Activated CD4-positive, alpha-beta T cell treated with anti-CD3 and anti-CD28 coated beads, Interleukin-2, amount 10 ng/mL, durations not matched to agents 7 days and 5 days (primary cell): ENCODE results near the gene PRDM12. TPM values are rescaled to one million over a fixed set of nuclear protein-coding genes. Genes with fewer than 3 reads are reported as not detected.

ENCODE experiments used
- CTCF ChIA-PET: fragments of 350-600 bp; sonication (Branson Sonifier 250); formaldehyde crosslinking; loops from one replicate; lab custom pipeline; 2021; ENCODE audit warnings: antibody characterized with exemption; lab: Charles Lee
- POLR2A ChIA-PET: fragments of 350-600 bp; sonication (Branson Sonifier 250); formaldehyde crosslinking; loops from one replicate; lab custom pipeline; 2021; ENCODE audit warnings: antibody characterized with exemption; lab: Charles Lee
- DNase-seq: peaks from one replicate; pipeline ENCODE4 v3.0.0-alpha.2; 2020
- H3K27ac Mint-ChIP-seq: one replicate; pipeline ENCODE4 v1.8.0; 2021; ENCODE audit warnings: mild to moderate bottlenecking, moderate library complexity, mixed read lengths
- H3K27me3 Mint-ChIP-seq: one replicate; pipeline ENCODE4 v1.8.0; 2021; ENCODE audit warnings: mixed read lengths
- H3K36me3 Mint-ChIP-seq: one replicate; pipeline ENCODE4 v1.8.0; 2021; ENCODE audit warnings: low read depth, mixed read lengths
- H3K4me1 Mint-ChIP-seq: one replicate; pipeline ENCODE4 v1.8.0; 2021; ENCODE audit warnings: mixed read lengths
- H3K4me3 Mint-ChIP-seq: one replicate; pipeline ENCODE4 v1.8.0; 2021; ENCODE audit warnings: mild to moderate bottlenecking, moderate library complexity, mixed read lengths
- H3K9me3 Mint-ChIP-seq: one replicate; pipeline ENCODE4 v1.8.0; 2021; ENCODE audit warnings: mixed read lengths
- total RNA-seq, 2 experiments: library from RNA; stranded (reverse); gene quantifications; one replicate each; pipeline ENCODE4 v1.2.3, GENCODE V29; 2021

PRDM12 gene
- total RNA-seq, 2 experiments from 2014 or later, result not detected

DNA sequence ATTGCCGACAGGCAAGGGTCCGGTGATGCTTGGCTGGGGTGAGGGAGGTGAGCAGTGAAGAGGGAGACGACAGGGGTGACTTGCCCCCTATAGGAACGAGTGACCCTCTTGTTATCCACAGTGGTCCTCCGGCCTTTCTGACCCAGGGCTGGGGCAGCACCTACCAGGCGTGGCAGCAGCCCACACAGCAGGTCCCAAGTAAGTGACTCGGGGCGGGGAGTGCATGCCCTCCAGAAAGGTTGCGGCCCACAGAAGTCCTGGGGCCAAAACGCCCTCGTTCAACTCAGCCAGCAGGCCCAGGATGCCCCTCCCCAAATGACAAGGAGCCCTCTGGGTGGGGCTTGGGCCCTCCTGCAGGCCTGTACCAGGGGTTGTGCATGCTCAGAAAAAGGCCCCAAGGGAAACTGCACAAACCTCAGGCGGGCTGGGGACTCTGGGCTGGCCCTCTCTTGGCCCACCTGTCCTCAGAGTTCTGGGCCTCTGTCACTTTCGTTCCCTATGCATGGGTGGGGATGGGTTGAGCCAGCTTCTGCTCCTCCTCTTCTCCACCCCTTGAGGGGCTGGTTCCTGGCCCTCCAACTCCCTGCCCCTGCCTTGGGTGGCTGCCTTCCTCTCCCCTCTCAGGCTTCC is 32.2 kb upstream of the PRDM12 start:
- Mint-ChIP-seq H3K27ac (no peak overlapping the region), H3K4me3 (no peak overlapping the region), H3K4me1 (no peaks in the 10 kb centered on the region), H3K36me3 (peaks cover 11% of the 10 kb centered on the region), H3K27me3 (no peaks in the 10 kb centered on the region), H3K9me3 (no peaks in the 10 kb centered on the region)
- CTCF ChIA-PET, result interaction anchor here (1.3 kb wide), 1 partner anchor 9 kb away, joined by 3 read pairs; no protein-coding TSS in a partner anchor
- POLR2A ChIA-PET, result no interaction called here
- no peak for DNase-seq

DNA sequence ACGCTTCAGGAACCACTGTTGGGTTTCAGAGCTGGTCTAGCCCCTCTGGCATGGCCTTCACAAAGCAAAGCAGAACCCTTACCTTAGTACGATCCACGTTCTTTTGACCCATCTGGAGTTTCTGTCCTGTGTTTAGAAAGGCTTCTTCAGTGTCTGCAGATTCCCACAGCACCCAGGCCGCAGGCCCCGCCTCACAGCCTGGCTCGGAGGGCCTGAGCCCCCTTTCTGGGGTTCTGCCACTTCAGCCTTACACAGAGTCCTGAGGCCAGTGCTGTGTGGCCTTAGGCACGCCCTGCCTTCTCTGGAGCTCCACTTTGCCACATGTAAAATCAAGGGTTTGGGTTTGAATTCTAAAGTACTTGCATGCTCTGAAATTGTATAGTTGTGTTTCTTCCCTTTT is 31.6 kb upstream of the PRDM12 start:
- CTCF ChIA-PET, result interaction anchor here (0.7 kb wide), 1 partner anchor 333 kb away, joined by 3 read pairs; no protein-coding TSS in a partner anchor
- Mint-ChIP-seq H3K27me3 (no peaks in the 10 kb centered on the region), H3K4me1 (no peaks in the 10 kb centered on the region), H3K36me3 (peaks cover 7% of the 10 kb centered on the region), H3K27ac (no peak overlapping the region), H3K4me3 (no peak overlapping the region), H3K9me3 (no peaks in the 10 kb centered on the region)
- DNase-seq, result no peak
- POLR2A ChIA-PET, result no interaction called here

GRCh38 chr9:130633336-130634190 is 30.8 kb upstream of the PRDM12 start:
- DNase-seq, result no peak
- ChIA-PET POLR2A (no interaction called here), CTCF (interaction anchor here (0.7 kb wide), 1 partner anchor 332 kb away, joined by 3 read pairs; no protein-coding TSS in a partner anchor)
- Mint-ChIP-seq H3K9me3 (no peaks in the 10 kb centered on the region), H3K4me1 (no peaks in the 10 kb centered on the region), H3K27ac (no peak overlapping the region), H3K36me3 (peaks cover 8% of the 10 kb centered on the region), H3K4me3 (no peak overlapping the region), H3K27me3 (no peaks in the 10 kb centered on the region)

GRCh38 chr9:130634191-130634768 is 30.1 kb upstream of the PRDM12 start:
- DNase-seq, result no peak
- no peak overlapping the region for H3K4me3 Mint-ChIP-seq
- peaks cover 13% of the 10 kb centered on the region for H3K36me3 Mint-ChIP-seq
- ChIA-PET CTCF (no interaction called here), POLR2A (no interaction called here)
- H3K27me3 Mint-ChIP-seq, result no peaks in the 10 kb centered on the region
- H3K4me1 Mint-ChIP-seq, result no peaks in the 10 kb centered on the region
- H3K9me3 Mint-ChIP-seq, result no peaks in the 10 kb centered on the region
- no peak overlapping the region for H3K27ac Mint-ChIP-seq

DNA sequence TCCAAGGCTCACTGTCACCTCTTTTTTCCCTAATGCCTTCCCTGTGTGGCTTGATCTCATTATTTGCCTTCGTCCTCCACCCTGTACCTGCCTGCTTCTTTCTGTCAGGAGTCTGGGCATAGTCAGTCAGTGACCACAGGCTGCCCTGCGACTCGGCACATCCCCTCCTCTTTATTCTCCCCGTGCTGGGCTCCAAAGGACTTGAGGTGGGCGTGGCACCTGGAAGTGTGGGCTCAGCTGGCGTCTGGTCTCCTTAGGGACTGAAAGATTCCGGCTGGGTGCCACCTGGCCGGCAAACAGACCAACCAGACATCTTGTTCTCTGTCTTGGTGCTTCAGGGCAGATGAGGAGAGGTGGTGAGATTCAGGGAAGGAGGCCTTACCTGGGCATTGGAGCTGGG is 29.6 kb upstream of the PRDM12 start:
- no peak for DNase-seq
- ChIA-PET CTCF (no interaction called here), POLR2A (no interaction called here)
- Mint-ChIP-seq H3K4me3 (no peak overlapping the region), H3K27ac (no peak overlapping the region), H3K4me1 (no peaks in the 10 kb centered on the region), H3K36me3 (peaks cover 13% of the 10 kb centered on the region), H3K27me3 (no peaks in the 10 kb centered on the region), H3K9me3 (no peaks in the 10 kb centered on the region)

- H3K27me3 Mint-ChIP-seq, result no peaks in the 10 kb centered on the region
- no peak for DNase-seq
- ChIA-PET POLR2A (no interaction called here), CTCF (no interaction called here)
- H3K27ac Mint-ChIP-seq, result no peak overlapping the region
- no peaks in the 10 kb centered on the region for H3K4me1 Mint-ChIP-seq
- no peak overlapping the region for H3K4me3 Mint-ChIP-seq
- H3K36me3 Mint-ChIP-seq, result peaks cover 13% of the 10 kb centered on the region
- no peaks in the 10 kb centered on the region for H3K9me3 Mint-ChIP-seq
Observed at GRCh38 chr9:130635306-130635705, 29.1 kb upstream of the PRDM12 start.

DNA sequence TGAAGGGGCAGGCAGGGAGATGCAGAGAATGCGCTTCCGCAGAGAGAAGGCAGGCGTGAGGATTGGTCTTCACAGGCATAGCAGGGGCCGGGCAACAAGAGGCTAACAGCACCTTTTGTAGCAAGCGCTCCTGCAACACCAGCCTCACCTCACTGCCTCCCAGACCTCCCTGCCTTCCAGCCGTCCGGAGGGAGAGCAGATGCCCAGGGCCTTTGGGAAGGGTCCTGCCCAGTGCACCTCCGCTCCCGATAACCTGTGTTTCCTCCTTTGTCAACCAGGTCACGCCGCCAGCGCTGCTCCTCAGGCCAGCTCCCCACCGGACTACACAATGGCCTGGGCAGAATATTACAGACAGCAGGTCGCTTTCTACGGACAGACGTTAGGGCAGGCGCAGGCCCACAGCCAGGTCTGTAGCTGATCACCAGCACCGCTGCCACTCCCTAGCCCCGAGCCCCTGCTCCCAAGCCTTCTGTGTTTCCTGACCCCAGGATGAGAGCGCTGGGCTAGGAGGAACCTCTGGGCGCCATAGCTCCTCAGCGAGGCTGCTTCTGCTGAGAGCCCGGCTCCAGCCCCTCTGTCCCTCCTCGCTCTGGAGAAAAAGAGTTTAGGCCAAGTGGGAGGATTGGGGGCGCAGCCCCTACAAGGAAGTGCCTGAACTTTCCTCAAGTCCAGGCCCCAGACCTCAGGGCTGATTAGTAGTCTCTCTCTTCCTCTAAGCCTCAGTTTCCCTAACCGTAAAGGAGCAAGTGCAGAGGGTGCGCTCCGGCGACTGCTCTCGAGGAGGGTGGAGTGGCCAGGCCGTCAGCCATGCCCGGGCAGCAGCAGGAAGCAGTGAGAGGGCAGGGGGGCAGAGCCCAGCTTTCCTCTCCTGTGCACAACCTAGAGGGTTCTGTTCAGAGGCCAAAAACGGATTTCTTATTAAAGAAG is 28.4 kb upstream of the PRDM12 start:
- ChIA-PET CTCF (no interaction called here), POLR2A (no interaction called here)
- H3K27me3 Mint-ChIP-seq, result no peaks in the 10 kb centered on the region
- no peaks in the 10 kb centered on the region for H3K4me1 Mint-ChIP-seq
- H3K27ac Mint-ChIP-seq, result no peak overlapping the region
- no peak for DNase-seq
- no peak overlapping the region for H3K4me3 Mint-ChIP-seq
- no peaks in the 10 kb centered on the region for H3K9me3 Mint-ChIP-seq
- peaks cover 13% of the 10 kb centered on the region for H3K36me3 Mint-ChIP-seq

DNA sequence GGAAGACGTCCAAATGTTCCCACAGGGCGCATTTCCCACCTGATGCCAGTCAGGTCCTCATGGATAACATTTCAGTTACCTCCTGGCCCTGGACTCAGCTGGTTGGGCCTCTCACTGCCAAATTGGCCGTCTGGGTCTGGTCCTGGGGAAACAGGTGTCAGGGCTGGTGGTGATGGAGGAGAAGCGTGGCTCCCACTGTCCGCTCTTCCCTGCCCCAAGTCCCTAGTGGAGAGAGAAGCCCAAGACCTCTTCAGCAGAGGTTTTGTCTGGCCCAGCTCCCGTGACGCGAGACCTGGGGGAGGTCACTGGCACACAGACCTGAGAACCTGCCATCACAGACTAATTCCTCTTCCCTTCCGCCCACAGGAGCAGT is 27.8 kb upstream of the PRDM12 start:
- no peaks in the 10 kb centered on the region for H3K27me3 Mint-ChIP-seq
- H3K9me3 Mint-ChIP-seq, result no peaks in the 10 kb centered on the region
- ChIA-PET CTCF (no interaction called here), POLR2A (no interaction called here)
- DNase-seq, result no peak
- no peaks in the 10 kb centered on the region for H3K4me1 Mint-ChIP-seq
- H3K27ac Mint-ChIP-seq, result no peak overlapping the region
- H3K36me3 Mint-ChIP-seq, result peaks cover 13% of the 10 kb centered on the region
- H3K4me3 Mint-ChIP-seq, result no peak overlapping the region

- Mint-ChIP-seq H3K4me3 (no peak overlapping the region), H3K9me3 (no peaks in the 10 kb centered on the region), H3K36me3 (peaks cover 13% of the 10 kb centered on the region), H3K27me3 (no peaks in the 10 kb centered on the region), H3K4me1 (no peaks in the 10 kb centered on the region), H3K27ac (no peak overlapping the region)
- ChIA-PET POLR2A (no interaction called here), CTCF (no interaction called here)
- no peak for DNase-seq
Observed at GRCh38 chr9:130638284-130639123, 25.9 kb upstream of the PRDM12 start.

GRCh38 chr9:130639124-130639765 is 25.1 kb upstream of the PRDM12 start:
- Mint-ChIP-seq H3K4me1 (no peaks in the 10 kb centered on the region), H3K4me3 (no peak overlapping the region), H3K27me3 (no peaks in the 10 kb centered on the region), H3K9me3 (no peaks in the 10 kb centered on the region), H3K27ac (no peak overlapping the region), H3K36me3 (peaks cover 13% of the 10 kb centered on the region)
- POLR2A ChIA-PET, result no interaction called here
- CTCF ChIA-PET, result no interaction called here
- DNase-seq, result no peak

DNA sequence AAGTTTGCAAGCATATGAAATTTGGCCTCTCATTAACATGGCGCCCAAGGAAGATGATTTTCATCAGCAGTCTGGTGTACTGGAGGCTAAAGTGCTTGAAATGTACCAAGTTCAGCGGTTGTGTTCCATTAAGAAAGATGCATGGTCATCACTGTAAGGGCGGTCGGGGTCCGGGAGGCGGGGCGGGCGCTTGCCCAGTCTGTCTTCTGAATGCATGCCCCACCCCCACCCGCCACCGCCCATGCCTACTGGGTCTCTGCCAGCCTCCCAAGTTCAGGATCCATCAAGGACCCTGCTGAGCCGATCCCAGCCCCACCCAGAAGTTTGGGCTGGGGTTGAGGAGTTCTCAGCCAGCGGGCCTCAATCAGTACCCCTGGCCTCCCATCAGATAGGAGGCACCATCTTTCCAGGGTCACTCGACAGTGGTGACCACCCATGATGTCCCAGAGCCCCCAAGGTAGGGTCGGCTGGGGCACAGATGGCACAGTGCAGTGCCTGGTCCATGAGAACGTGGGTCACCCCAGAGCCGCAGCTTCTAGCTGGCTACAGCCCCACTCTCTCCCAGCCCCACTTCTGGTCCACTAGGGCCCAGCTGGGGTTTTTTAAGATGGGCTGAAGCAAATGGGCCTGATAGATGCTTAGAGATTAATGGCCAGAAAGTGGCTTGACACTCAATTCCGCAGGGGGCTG is 24.4 kb upstream of the PRDM12 start:
- ChIA-PET POLR2A (no interaction called here), CTCF (no interaction called here)
- peaks cover 11% of the 10 kb centered on the region for H3K36me3 Mint-ChIP-seq
- H3K9me3 Mint-ChIP-seq, result no peaks in the 10 kb centered on the region
- no peak overlapping the region for H3K4me3 Mint-ChIP-seq
- no peaks in the 10 kb centered on the region for H3K4me1 Mint-ChIP-seq
- no peak overlapping the region for H3K27ac Mint-ChIP-seq
- H3K27me3 Mint-ChIP-seq, result no peaks in the 10 kb centered on the region
- DNase-seq, result no peak
